ENCODE measurements around the gene ATP2C1.
"Not testable (repeated sequence)": the region's sequence is repeated elsewhere in the genome, so short reads cannot be mapped to it uniquely, and the experiment has no call there.

ATP2C1 gene

GRCh38 chr3:130939753-130940152, 45.9 kb downstream of the ATP2C1 start:
- DNase-seq (ENCODE audit: low spot score): no peak

GRCh38 chr3:130941793-130942192, 47.9 kb downstream of the ATP2C1 start:
- DNase-seq (ENCODE audit: low spot score): no peak

- DNase-seq (ENCODE audit: low spot score): no peak
Measured at GRCh38 chr3:130946882-130947281, 53.0 kb downstream of the ATP2C1 start.

GRCh38 chr3:130948001-130948773, 54.3 kb downstream of the ATP2C1 start:
- no peak for DNase-seq (ENCODE audit: low spot score)

GRCh38 chr3:130948929-130949328, 55.0 kb downstream of the ATP2C1 start:
- DNase-seq (ENCODE audit: low spot score): no peak

GRCh38 chr3:130950124-130950523, 56.2 kb downstream of the ATP2C1 start:
- DNase-seq (ENCODE audit: low spot score): no peak

- no peak for DNase-seq (ENCODE audit: low spot score)
Measured at GRCh38 chr3:130950641-130951040, 56.8 kb downstream of the ATP2C1 start.

GRCh38 chr3:130955481-130955880, 61.6 kb downstream of the ATP2C1 start:
- no peak for DNase-seq (ENCODE audit: low spot score)

- no peak for DNase-seq (ENCODE audit: low spot score)
Measured at GRCh38 chr3:130956281-130956680, 62.4 kb downstream of the ATP2C1 start.

GRCh38 chr3:130956721-130957120, 62.8 kb downstream of the ATP2C1 start:
- no peak for DNase-seq (ENCODE audit: low spot score)

- no peak for DNase-seq (ENCODE audit: low spot score)
Measured at GRCh38 chr3:130960139-130960795, 66.4 kb downstream of the ATP2C1 start.

- DNase-seq (ENCODE audit: low spot score): no peak
Measured at GRCh38 chr3:130961458-130961857, 67.6 kb downstream of the ATP2C1 start.

GRCh38 chr3:130963444-130963843, 69.6 kb downstream of the ATP2C1 start:
- no peak for DNase-seq (ENCODE audit: low spot score)

- DNase-seq (ENCODE audit: low spot score): no peak
Measured at GRCh38 chr3:130963878-130964277, 70.0 kb downstream of the ATP2C1 start.

GRCh38 chr3:130967281-130967680, 73.4 kb downstream of the ATP2C1 start:
- DNase-seq (ENCODE audit: low spot score): no peak

- DNase-seq (ENCODE audit: low spot score): no peak
Measured at GRCh38 chr3:130968221-130968620, 74.3 kb downstream of the ATP2C1 start.

GRCh38 chr3:130969621-130970020, 75.7 kb downstream of the ATP2C1 start:
- DNase-seq (ENCODE audit: low spot score): no peak

- no peak for DNase-seq (ENCODE audit: low spot score)
Measured at GRCh38 chr3:130971208-130971607, 77.3 kb downstream of the ATP2C1 start.

- DNase-seq (ENCODE audit: low spot score): not testable (repeated sequence)
Measured at GRCh38 chr3:130972592-130972991, 78.7 kb downstream of the ATP2C1 start.

- DNase-seq (ENCODE audit: low spot score): no peak
Measured at GRCh38 chr3:130973406-130973805, 79.5 kb downstream of the ATP2C1 start.

GRCh38 chr3:130974201-130974600, 80.3 kb downstream of the ATP2C1 start:
- no peak for DNase-seq (ENCODE audit: low spot score)

GRCh38 chr3:130975251-130975650, 81.4 kb downstream of the ATP2C1 start:
- DNase-seq (ENCODE audit: low spot score): no peak

- DNase-seq (ENCODE audit: low spot score): no peak
Measured at GRCh38 chr3:130976706-130977105, 82.8 kb downstream of the ATP2C1 start.

- DNase-seq (ENCODE audit: low spot score): no peak
Measured at GRCh38 chr3:130979117-130979516, 85.2 kb downstream of the ATP2C1 start.
